ENCODE measurements around the gene SUSD3.

DNA sequence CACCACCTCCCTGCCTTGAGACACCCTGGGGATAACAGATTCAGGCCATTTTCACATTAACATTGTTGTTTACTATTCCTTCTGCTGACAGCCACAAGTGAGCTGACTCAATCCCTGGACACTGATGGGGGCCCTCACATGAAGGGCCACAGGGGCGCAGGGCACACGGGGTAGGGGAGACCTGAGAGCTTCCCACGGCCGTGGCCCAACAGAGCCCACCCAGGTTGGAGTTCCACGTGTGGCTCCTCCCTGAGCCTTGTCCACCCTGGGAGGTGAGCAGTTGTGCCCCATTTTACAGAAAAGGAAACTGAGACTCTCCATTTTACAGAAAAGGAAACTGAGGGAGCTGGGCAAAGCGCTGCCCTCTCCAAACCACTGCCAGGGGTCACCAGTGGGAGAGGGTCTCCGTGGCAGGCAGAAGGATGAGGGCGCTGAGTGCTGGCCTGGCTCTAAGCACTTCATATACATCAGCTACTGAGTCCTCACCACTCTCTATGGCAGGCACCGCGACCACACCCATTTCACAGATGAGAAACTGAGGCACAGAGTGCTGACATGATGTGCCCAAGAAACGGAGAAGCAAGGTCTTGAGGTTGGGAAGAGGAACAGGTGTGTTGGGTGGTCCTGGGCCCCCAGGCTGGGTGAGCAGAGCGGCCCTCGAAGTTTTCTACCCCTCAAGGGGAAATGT is 73.2 kb downstream of the SUSD3 start:
- TF ChIP-seq CTCF (IDR thresholded peaks at IDR 0.05) (no peak), POLR2A (IDR thresholded peaks at IDR 0.05) (no peak)
